H9 (cell line): Measurements from ENCODE around the gene INPP5A. TPM values are rescaled to one million over a fixed set of nuclear protein-coding genes. Genes with fewer than 3 reads are reported as not detected.

Experiments used
- DNase-seq: peaks from one replicate; pipeline ENCODE4 v3.0.0-alpha.2; 2017
- H2AFZ ChIP-seq: one replicate; pipeline ENCODE4 v1.6.1; 2013; ENCODE audit warnings: mild to moderate bottlenecking, low read length, control low read depth, moderate library complexity
- H2AK5ac ChIP-seq: 2 replicates; pipeline ENCODE4 v1.6.1; 2013; ENCODE audit warnings: low read length, control low read depth, mixed read lengths; ENCODE audit not compliant: insufficient read length
- H2BK120ac ChIP-seq: one replicate; pipeline ENCODE4 v1.6.1; 2013; ENCODE audit warnings: low read depth, mild to moderate bottlenecking, low read length, control low read depth, inconsistent platforms; ENCODE audit not compliant: poor library complexity, severe bottlenecking
- H2BK12ac ChIP-seq: 2 replicates; pipeline ENCODE4 v1.6.1; 2013; ENCODE audit warnings: low read length, control low read depth, mixed read lengths, low read depth; ENCODE audit not compliant: insufficient read length
- H2BK15ac ChIP-seq: 2 replicates; pipeline ENCODE4 v1.6.1; 2013; ENCODE audit warnings: low read depth, low read length, control low read depth
- H2BK20ac ChIP-seq: one replicate; pipeline ENCODE4 v1.6.1; 2013; ENCODE audit warnings: low read depth, mild to moderate bottlenecking, low read length, control low read depth, inconsistent platforms; ENCODE audit not compliant: poor library complexity, severe bottlenecking
- H2BK5ac ChIP-seq: 2 replicates; pipeline ENCODE4 v1.6.1; 2013; ENCODE audit warnings: low read length, control low read depth, mixed read lengths; ENCODE audit not compliant: insufficient read length
- H3K14ac ChIP-seq: 2 replicates; pipeline ENCODE4 v1.6.1; 2013; ENCODE audit warnings: low read length, control low read depth; ENCODE audit not compliant: insufficient read depth
- H3K18ac ChIP-seq: 2 replicates; pipeline ENCODE4 v1.6.1; 2013; ENCODE audit warnings: low read depth, mild to moderate bottlenecking, mixed read lengths, low read length, control low read depth; ENCODE audit not compliant: insufficient read length
- H3K23ac ChIP-seq: 2 replicates; pipeline ENCODE4 v1.6.1; 2013; ENCODE audit warnings: low read length, control low read depth, mixed read lengths, low read depth; ENCODE audit not compliant: insufficient read length
- H3K23me2 ChIP-seq: 2 replicates; pipeline ENCODE4 v1.6.1; 2013; ENCODE audit warnings: low read depth, mild to moderate bottlenecking, mixed read lengths, low read length, control low read depth; ENCODE audit not compliant: insufficient read length, poor library complexity, severe bottlenecking
- H3K27ac ChIP-seq: 2 replicates; pipeline ENCODE4 v1.5.1; 2013; ENCODE audit warnings: low read length, control low read depth, mixed read lengths, low read depth; ENCODE audit not compliant: insufficient read length
- H3K27me3 ChIP-seq: 2 replicates; pipeline ENCODE4 v1.6.1; 2013; ENCODE audit warnings: low read length, control low read depth, inconsistent platforms; ENCODE audit not compliant: insufficient read depth
- H3K4ac ChIP-seq: 2 replicates; pipeline ENCODE4 v1.6.1; 2013; ENCODE audit warnings: low read depth, mild to moderate bottlenecking, control low read depth, inconsistent platforms, low read length, moderate library complexity
- H3K4me1 ChIP-seq: 2 replicates; pipeline ENCODE4 v1.6.1; 2013; ENCODE audit warnings: low read length, control low read depth, inconsistent platforms; ENCODE audit not compliant: insufficient read depth
- H3K4me2 ChIP-seq: 2 replicates; pipeline ENCODE4 v1.6.1; 2013; ENCODE audit warnings: low read length, control low read depth, mixed read lengths; ENCODE audit not compliant: insufficient read length, insufficient read depth
- H3K56ac ChIP-seq: 2 replicates; pipeline ENCODE4 v1.6.1; 2013; ENCODE audit warnings: low read depth, mild to moderate bottlenecking, mixed read lengths, low read length, control low read depth; ENCODE audit not compliant: insufficient read length
- H3K79me1 ChIP-seq: 2 replicates; pipeline ENCODE4 v1.6.1; 2013; ENCODE audit warnings: low read depth, mild to moderate bottlenecking, moderate library complexity, low read length, control low read depth, inconsistent platforms; ENCODE audit not compliant: insufficient read depth, poor library complexity, severe bottlenecking
- H3K79me2 ChIP-seq: 2 replicates; pipeline ENCODE4 v1.6.1; 2013; ENCODE audit warnings: low read length, control low read depth, inconsistent platforms; ENCODE audit not compliant: insufficient read depth
- H3K9ac ChIP-seq: 2 replicates; pipeline ENCODE4 v1.6.1; 2013; ENCODE audit warnings: low read length, control low read depth, mixed read lengths; ENCODE audit not compliant: insufficient read length; ENCODE audit errors: extremely low read depth
- H3K9me3 ChIP-seq: one replicate; pipeline ENCODE4 v1.6.1; 2013; ENCODE audit warnings: low read depth, low read length, inconsistent platforms; ENCODE audit not compliant: control insufficient read depth
- H3T11ph ChIP-seq: one replicate; pipeline ENCODE4 v1.6.1; 2013; ENCODE audit warnings: mild to moderate bottlenecking, low read length, control low read depth, inconsistent platforms
- H4K20me1 ChIP-seq: one replicate; pipeline ENCODE4 v1.6.1; 2013; ENCODE audit not compliant: control insufficient read depth, insufficient read length, insufficient read depth
- H4K5ac ChIP-seq: 2 replicates; pipeline ENCODE4 v1.6.1; 2013; ENCODE audit warnings: low read depth, mild to moderate bottlenecking, mixed read lengths, low read length, control low read depth; ENCODE audit not compliant: insufficient read length
- H4K8ac ChIP-seq: replicated peaks from 2 replicates; pipeline ENCODE4 v1.6.1; 2013; ENCODE audit warnings: low read length, control low read depth, mixed read lengths, low read depth; ENCODE audit not compliant: insufficient read length
- H4K91ac ChIP-seq: 2 replicates; pipeline ENCODE4 v1.6.1; 2013; ENCODE audit warnings: low read depth, mild to moderate bottlenecking, moderate library complexity, mixed read lengths, low read length, control low read depth; ENCODE audit not compliant: insufficient read length
- H3K27ac Mint-ChIP-seq, 3 experiments: 2 replicates in 2 of 3; 3 replicates in 1 of 3; pipeline ENCODE4 v1.8.0; 2020 to 2021; ENCODE audit warnings: mixed read lengths in 3 of 3, mild to moderate bottlenecking in 1 of 3, moderate library complexity in 1 of 3
- H3K27me3 Mint-ChIP-seq: 2 replicates; pipeline ENCODE4 v1.8.0; 2021; ENCODE audit warnings: low read depth, mild to moderate bottlenecking, moderate library complexity, mixed read lengths
- H3K36me3 Mint-ChIP-seq, 3 experiments: 2 replicates in 2 of 3; 3 replicates in 1 of 3; pipeline ENCODE4 v1.8.0; 2020 to 2021; ENCODE audit warnings: low read depth in 3 of 3, mixed read lengths in 3 of 3; ENCODE audit not compliant: insufficient read depth in 1 of 3
- H3K4me1 Mint-ChIP-seq, 2 experiments: 2 replicates each; pipeline ENCODE4 v1.8.0; 2020; ENCODE audit warnings: mixed read lengths in 2 of 2
- H3K4me3 Mint-ChIP-seq, 2 experiments: 2 replicates in 1 of 2; 3 replicates in 1 of 2; pipeline ENCODE4 v1.8.0; 2020 to 2021; ENCODE audit warnings: mild to moderate bottlenecking in 2 of 2, mixed read lengths in 2 of 2, moderate library complexity in 1 of 2
- H3K9me3 Mint-ChIP-seq, 2 experiments: 2 replicates in 1 of 2; 3 replicates in 1 of 2; pipeline ENCODE4 v1.8.0; 2020; ENCODE audit warnings: mild to moderate bottlenecking in 2 of 2, mixed read lengths in 2 of 2, moderate library complexity in 1 of 2
- CTCF ChIP-seq: fragments of 200-600 bp; sonication (generic); conservative IDR thresholded peaks from 3 replicates; pipeline ENCODE4 v1.8.0; 2021; ENCODE audit warnings: antibody characterized with exemption, mild to moderate bottlenecking
- WGBS: extraction: QIAGEN DNeasy Blood & Tissue Kit; methylation state at CpG from one replicate; pipeline ENCODE4 v1.1.7; 2013; ENCODE audit warnings: missing lambda C conversion rate, low lambda C conversion rate, mixed read lengths; ENCODE audit not compliant: insufficient read length; ENCODE audit errors: extremely low coverage; 5-methylcytosine and 5-hydroxymethylcytosine counted together
- total RNA-seq: library from RNA; stranded (reverse); gene quantifications from 2 replicates; pipeline ENCODE4 v1.2.1, GENCODE V29; 2021

Gene INPP5A
- total RNA-seq, 1 experiment from 2014 or later = 17.7 TPM

GRCh38 chr10:132810141-132810806 lies 272.7 kb downstream of the INPP5A start:
- Histone ChIP-seq H3K18ac (no peak overlapping the region), H3K27me3 (no peaks in the 10 kb centered on the region), H2AK5ac (no peak overlapping the region), H4K8ac (no peak overlapping the region), H3K27ac (no peak overlapping the region), H4K20me1 (no peaks in the 10 kb centered on the region), H2BK120ac (no peak overlapping the region), H3K9ac (no peak overlapping the region), H2BK12ac (no peak overlapping the region), H3K23ac (no peak overlapping the region), H2AFZ (no peak overlapping the region), H4K91ac (no peak overlapping the region), H4K5ac (no peak overlapping the region), H3K14ac (no peak overlapping the region), H3K4ac (no peak overlapping the region), H2BK20ac (no peak overlapping the region), H3K23me2 (no peaks in the 10 kb centered on the region), H3K79me1 (no peaks in the 10 kb centered on the region), H3K4me1 (no peaks in the 10 kb centered on the region), H3K79me2 (no peaks in the 10 kb centered on the region), H3T11ph (no peak overlapping the region), H3K9me3 (no peaks in the 10 kb centered on the region), H2BK5ac (no peak overlapping the region), H2BK15ac (no peak overlapping the region), H3K4me2 (no peak overlapping the region), H3K56ac (no peak overlapping the region)
- Mint-ChIP-seq H3K27ac (no peak overlapping the region), H3K27me3 (no peaks in the 10 kb centered on the region; the same call in none of the 2 replicates), H3K9me3 (no peaks in the 10 kb centered on the region), H3K4me1 (peaks cover 0 to 6% of the 10 kb centered on the region in 2 experiments; a peak in 1 of 4 replicates), H3K4me3 (no peak overlapping the region), H3K36me3 (no peaks in the 10 kb centered on the region; a peak in 1 of 7 replicates)
- WGBS = no CpG with 5 or more reads among the region's 39 CpGs
- no peak for DNase-seq
- TF ChIP-seq CTCF = no peak
